GM19467 (cell line): ENCODE measurements around the gene G6PC2.
"Not testable (repeated sequence)": the region's sequence is repeated elsewhere in the genome, so short reads cannot be mapped to it uniquely, and the experiment has no call there.

Experiments
- ATAC-seq: cut with Tn5 transposase; IDR thresholded peaks from one replicate; pipeline ENCODE4 v1.9.1; 2021; ENCODE audit warnings: mild to moderate bottlenecking, moderate library complexity; ENCODE audit not compliant: unreplicated experiment

Gene G6PC2

GRCh38 chr2:168904358-168904757 is 3.3 kb downstream of the G6PC2 start:
- ATAC-seq = no peak

GRCh38 chr2:168907940-168908662 is 7.0 kb downstream of the G6PC2 start:
- no peak for ATAC-seq

GRCh38 chr2:168910330-168910729 is 9.2 kb downstream of the G6PC2 start:
- ATAC-seq = no peak

GRCh38 chr2:168912466-168912865 is 11.4 kb downstream of the G6PC2 start:
- ATAC-seq = no peak

GRCh38 chr2:168912901-168913369 is 11.8 kb downstream of the G6PC2 start:
- ATAC-seq = no peak

GRCh38 chr2:168913495-168913894 is 12.4 kb downstream of the G6PC2 start:
- no peak for ATAC-seq

GRCh38 chr2:168915441-168916330 is 14.6 kb downstream of the G6PC2 start:
- no peak for ATAC-seq

GRCh38 chr2:168916331-168916675 is 15.2 kb downstream of the G6PC2 start:
- no peak for ATAC-seq

GRCh38 chr2:168920504-168921157 is 19.5 kb downstream of the G6PC2 start:
- ATAC-seq = no peak

GRCh38 chr2:168926621-168927386 is 25.7 kb downstream of the G6PC2 start:
- ATAC-seq = no peak

GRCh38 chr2:168928113-168928831 is 27.2 kb downstream of the G6PC2 start:
- no peak for ATAC-seq

- no peak for ATAC-seq
Measured at GRCh38 chr2:168929031-168929430, 27.9 kb downstream of the G6PC2 start.

- no peak for ATAC-seq
Measured at GRCh38 chr2:168930242-168930641, 29.2 kb downstream of the G6PC2 start.

GRCh38 chr2:168932174-168932573 is 31.1 kb downstream of the G6PC2 start:
- not testable (repeated sequence) for ATAC-seq

GRCh38 chr2:168934826-168935225 is 33.7 kb downstream of the G6PC2 start:
- no peak for ATAC-seq

GRCh38 chr2:168935810-168936581 is 34.9 kb downstream of the G6PC2 start:
- ATAC-seq = no peak

GRCh38 chr2:168939061-168939460 is 38.0 kb downstream of the G6PC2 start:
- no peak for ATAC-seq

GRCh38 chr2:168939918-168940317 is 38.8 kb downstream of the G6PC2 start:
- ATAC-seq = peak; percentile 48

GRCh38 chr2:168941297-168941696 is 40.2 kb downstream of the G6PC2 start:
- no peak for ATAC-seq
